ENCODE data around the gene IRGM.
"Not testable (repeated sequence)": the region's sequence is repeated elsewhere in the genome, so short reads cannot be mapped to it uniquely, and the experiment has no call there.

Gene IRGM

GRCh38 chr5:150831821-150832220 lies 14.5 kb upstream of the IRGM start:
- peaks cover 70% of the 10 kb centered on the region for H3K9me3 ChIP-seq (ENCODE audit: control insufficient read depth, low read length)
- not testable (repeated sequence) for H2BK5ac ChIP-seq (ENCODE audit: low read depth, low read length, poor library complexity, severe bottlenecking); H2BK120ac ChIP-seq (ENCODE audit: low read depth, low read length); H3K4me1 ChIP-seq (ENCODE audit: control insufficient read depth, insufficient read depth, low read depth, low read length); H3K4me3 ChIP-seq (ENCODE audit: insufficient read depth in 1 of 2, low read depth in 1 of 2, low read length in 2 of 2); H3K79me1 ChIP-seq (replicated peaks; ENCODE audit: low read length, poor library complexity, severe bottlenecking); H3K27ac ChIP-seq (ENCODE audit: low read length, poor library complexity, severe bottlenecking); H3K4me2 ChIP-seq (ENCODE audit: low read length, poor library complexity, severe bottlenecking); H4K8ac ChIP-seq (ENCODE audit: low read length); H2AK5ac ChIP-seq (ENCODE audit: low read length, severe bottlenecking); H3K36me3 ChIP-seq (ENCODE audit: control insufficient read depth in 1 of 2, insufficient read depth in 2 of 2, low read depth in 1 of 2, low read length in 2 of 2); H3K27me3 ChIP-seq (ENCODE audit: control insufficient read depth in 1 of 2, insufficient read depth in 1 of 2, low read length in 2 of 2); H2AFZ ChIP-seq (ENCODE audit: low read depth, low read length); H3K23ac ChIP-seq (ENCODE audit: low read length in 2 of 2); H2BK12ac ChIP-seq (ENCODE audit: low read length in 2 of 2); H3K18ac ChIP-seq (ENCODE audit: low read depth in 1 of 2, low read length in 2 of 2); H2BK15ac ChIP-seq (ENCODE audit: low read depth, poor library complexity, severe bottlenecking); H3K4ac ChIP-seq (ENCODE audit: low read depth in 1 of 2, low read length in 2 of 2); H3K9ac ChIP-seq (ENCODE audit: low read length); DNase-seq; H3K14ac ChIP-seq (ENCODE audit: low read length in 2 of 2); H4K91ac ChIP-seq (ENCODE audit: low read length)
- 55% methylated on average over 2 of the region's 3 CpGs for WGBS

DNA sequence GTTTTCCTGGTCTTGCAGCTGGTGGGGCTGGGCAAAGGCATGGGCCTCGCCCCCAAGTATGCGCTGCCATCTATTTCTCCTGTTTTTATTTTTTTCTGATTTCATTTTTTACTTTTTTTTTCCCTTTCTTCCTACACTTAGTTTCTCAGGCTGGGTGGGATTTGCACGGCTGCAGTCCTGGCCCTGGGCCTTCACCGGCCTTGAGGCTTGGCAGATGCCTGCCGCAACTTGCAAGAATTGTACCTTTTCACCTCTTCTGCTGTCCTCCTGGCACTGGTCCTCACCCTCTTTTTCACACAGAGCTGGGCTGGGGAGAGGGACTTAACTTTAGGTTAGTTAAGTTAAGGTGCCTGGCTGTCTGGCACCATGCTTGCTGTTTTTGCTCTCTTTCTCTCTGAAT lies 10.3 kb upstream of the IRGM start:
- Histone ChIP-seq H3K79me1 (replicated peaks; ENCODE audit: low read length, poor library complexity, severe bottlenecking) (no peaks in the 10 kb centered on the region), H3K27ac (ENCODE audit: low read length, poor library complexity, severe bottlenecking) (no peak overlapping the region), H3K36me3 (ENCODE audit: control insufficient read depth in 1 of 2, insufficient read depth in 2 of 2, low read depth in 1 of 2, low read length in 2 of 2) (no peaks in the 10 kb centered on the region), H3K4me2 (ENCODE audit: low read length, poor library complexity, severe bottlenecking) (no peak overlapping the region), H3K9ac (ENCODE audit: low read length) (no peak overlapping the region), H4K91ac (ENCODE audit: low read length) (no peak overlapping the region), H3K27me3 (ENCODE audit: control insufficient read depth in 1 of 2, insufficient read depth in 1 of 2, low read length in 2 of 2) (peaks cover 6 to 23% of the 10 kb centered on the region in 2 experiments), H2AK5ac (ENCODE audit: low read length, severe bottlenecking) (no peak overlapping the region), H2BK5ac (ENCODE audit: low read depth, low read length, poor library complexity, severe bottlenecking) (no peak overlapping the region), H3K9me3 (ENCODE audit: control insufficient read depth, low read length) (peaks cover 60% of the 10 kb centered on the region), H3K23ac (ENCODE audit: low read length in 2 of 2) (no peak overlapping the region), H2AFZ (ENCODE audit: low read depth, low read length) (no peak overlapping the region), H3K4me3 (ENCODE audit: insufficient read depth in 1 of 2, low read depth in 1 of 2, low read length in 2 of 2) (no peak overlapping the region), H2BK15ac (ENCODE audit: low read depth, poor library complexity, severe bottlenecking) (no peak overlapping the region), H2BK12ac (ENCODE audit: low read length in 2 of 2) (no peak overlapping the region), H3K18ac (ENCODE audit: low read depth in 1 of 2, low read length in 2 of 2) (no peak overlapping the region), H3K14ac (ENCODE audit: low read length in 2 of 2) (no peak overlapping the region), H3K4me1 (ENCODE audit: control insufficient read depth, insufficient read depth, low read depth, low read length) (no peaks in the 10 kb centered on the region), H3K4ac (ENCODE audit: low read depth in 1 of 2, low read length in 2 of 2) (no peak overlapping the region), H4K8ac (ENCODE audit: low read length) (no peak overlapping the region), H2BK120ac (ENCODE audit: low read depth, low read length) (no peak overlapping the region)
- no peak for DNase-seq
- WGBS, result 95% methylated on average over 5 of the region's 5 CpGs

DNA sequence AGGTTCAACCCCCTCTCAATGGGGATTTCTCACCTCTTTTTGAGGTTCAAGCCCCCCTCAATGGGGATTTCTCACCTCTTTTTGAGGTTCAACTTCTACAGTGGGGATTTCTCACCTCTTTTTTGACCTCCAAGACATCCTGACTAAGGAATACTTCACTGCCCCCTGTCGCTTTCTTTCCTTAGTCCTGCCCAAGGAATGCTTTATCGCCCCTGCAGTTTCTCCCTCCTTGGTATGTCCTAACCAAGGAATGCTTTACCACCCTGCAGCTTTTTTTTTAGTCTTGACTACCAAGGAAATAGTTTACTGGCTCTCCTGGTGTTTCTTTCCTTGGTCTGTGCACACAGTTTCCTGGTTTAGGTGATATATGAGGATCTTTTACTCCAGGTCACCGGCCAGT lies 9.6 kb upstream of the IRGM start:
- no peak overlapping the region for H3K23ac ChIP-seq (ENCODE audit: low read length in 2 of 2)
- H3K9ac ChIP-seq (ENCODE audit: low read length), result no peak overlapping the region
- no peaks in the 10 kb centered on the region for H3K4me1 ChIP-seq (ENCODE audit: control insufficient read depth, insufficient read depth, low read depth, low read length)
- no peak overlapping the region for H2BK120ac ChIP-seq (ENCODE audit: low read depth, low read length)
- no peak overlapping the region for H3K27ac ChIP-seq (ENCODE audit: low read length, poor library complexity, severe bottlenecking)
- H3K18ac ChIP-seq (ENCODE audit: low read depth in 1 of 2, low read length in 2 of 2), result no peak overlapping the region
- WGBS, result 63% methylated on average over 3 of the region's 3 CpGs
- no peak overlapping the region for H2AFZ ChIP-seq (ENCODE audit: low read depth, low read length)
- no peak overlapping the region for H2BK12ac ChIP-seq (ENCODE audit: low read length in 2 of 2)
- no peak overlapping the region for H3K4me3 ChIP-seq (ENCODE audit: insufficient read depth in 1 of 2, low read depth in 1 of 2, low read length in 2 of 2)
- no peak overlapping the region for H4K8ac ChIP-seq (ENCODE audit: low read length)
- H3K79me1 ChIP-seq (replicated peaks; ENCODE audit: low read length, poor library complexity, severe bottlenecking), result no peaks in the 10 kb centered on the region
- H2AK5ac ChIP-seq (ENCODE audit: low read length, severe bottlenecking), result no peak overlapping the region
- H2BK15ac ChIP-seq (ENCODE audit: low read depth, poor library complexity, severe bottlenecking), result no peak overlapping the region
- H3K14ac ChIP-seq (ENCODE audit: low read length in 2 of 2), result no peak overlapping the region
- H3K4ac ChIP-seq (ENCODE audit: low read depth in 1 of 2, low read length in 2 of 2), result no peak overlapping the region
- no peak overlapping the region for H4K91ac ChIP-seq (ENCODE audit: low read length)
- H3K9me3 ChIP-seq (ENCODE audit: control insufficient read depth, low read length), result peaks cover 54% of the 10 kb centered on the region
- H3K36me3 ChIP-seq (ENCODE audit: control insufficient read depth in 1 of 2, insufficient read depth in 2 of 2, low read depth in 1 of 2, low read length in 2 of 2), result no peaks in the 10 kb centered on the region
- H3K27me3 ChIP-seq (ENCODE audit: control insufficient read depth in 1 of 2, insufficient read depth in 1 of 2, low read length in 2 of 2), result peaks cover 6 to 26% of the 10 kb centered on the region in 2 experiments
- DNase-seq, result no peak
- no peak overlapping the region for H2BK5ac ChIP-seq (ENCODE audit: low read depth, low read length, poor library complexity, severe bottlenecking)
- no peak overlapping the region for H3K4me2 ChIP-seq (ENCODE audit: low read length, poor library complexity, severe bottlenecking)

GRCh38 chr5:150845185-150845859 lies 999 bp upstream of the IRGM start:
- H2AK5ac ChIP-seq (ENCODE audit: low read length, severe bottlenecking); H3K9ac ChIP-seq (ENCODE audit: low read length); H2AFZ ChIP-seq (ENCODE audit: low read depth, low read length); H3K4ac ChIP-seq (ENCODE audit: low read depth in 1 of 2, low read length in 2 of 2); H2BK12ac ChIP-seq (ENCODE audit: low read length in 2 of 2); H3K9me3 ChIP-seq (ENCODE audit: control insufficient read depth, low read length); H3K23ac ChIP-seq (ENCODE audit: low read length in 2 of 2); H2BK120ac ChIP-seq (ENCODE audit: low read depth, low read length); DNase-seq; H3K27ac ChIP-seq (ENCODE audit: low read length, poor library complexity, severe bottlenecking); H3K36me3 ChIP-seq (ENCODE audit: control insufficient read depth in 1 of 2, insufficient read depth in 2 of 2, low read depth in 1 of 2, low read length in 2 of 2); H3K14ac ChIP-seq (ENCODE audit: low read length in 2 of 2); H4K91ac ChIP-seq (ENCODE audit: low read length); H3K4me2 ChIP-seq (ENCODE audit: low read length, poor library complexity, severe bottlenecking); H2BK5ac ChIP-seq (ENCODE audit: low read depth, low read length, poor library complexity, severe bottlenecking); H3K4me1 ChIP-seq (ENCODE audit: control insufficient read depth, insufficient read depth, low read depth, low read length); H3K79me1 ChIP-seq (replicated peaks; ENCODE audit: low read length, poor library complexity, severe bottlenecking); H3K4me3 ChIP-seq (ENCODE audit: insufficient read depth in 1 of 2, low read depth in 1 of 2, low read length in 2 of 2); H2BK15ac ChIP-seq (ENCODE audit: low read depth, poor library complexity, severe bottlenecking); H3K18ac ChIP-seq (ENCODE audit: low read depth in 1 of 2, low read length in 2 of 2); H4K8ac ChIP-seq (ENCODE audit: low read length): not testable (repeated sequence)
- 94% methylated on average over 31 of the region's 32 CpGs for WGBS
- peaks cover 1 to 25% of the 10 kb centered on the region in 2 experiments for H3K27me3 ChIP-seq (ENCODE audit: control insufficient read depth in 1 of 2, insufficient read depth in 1 of 2, low read length in 2 of 2)

Measured in mesenchymal stem cell (in vitro differentiated cells and primary cell).